Liver (tissue), 9 donors: Measurements from ENCODE around the gene TMSB4X. TPM values are rescaled to one million over a fixed set of nuclear protein-coding genes. Genes with fewer than 3 reads are reported as not detected.

Experiments
- DNase-seq: peaks from one replicate; pipeline ENCODE4 v3.0.0-alpha.2; 2017; ENCODE audit warnings: low spot score
- H3K27ac ChIP-seq, 2 donors: one replicate each; pipeline ENCODE4 v1.7.0; 2013; ENCODE audit warnings: inconsistent platforms in 2 of 2, low read length in 2 of 2, control low read depth in 1 of 2, low read depth in 1 of 2, mild to moderate bottlenecking in 1 of 2
- H3K27me3 ChIP-seq, 4 donors: one replicate each; pipeline versions ENCODE4 v1.6.1 to v1.7.0; 2013; ENCODE audit warnings: low read length in 3 of 4, inconsistent platforms in 1 of 4, mild to moderate bottlenecking in 1 of 4, moderate library complexity in 1 of 4; ENCODE audit not compliant: control insufficient read depth in 4 of 4, insufficient read depth in 4 of 4
- H3K36me3 ChIP-seq, 4 donors: one replicate each; pipeline versions ENCODE4 v1.6.1 to v1.7.0; 2013; ENCODE audit warnings: low read length in 3 of 4, mild to moderate bottlenecking in 3 of 4, low read depth in 1 of 4, moderate library complexity in 1 of 4; ENCODE audit not compliant: control insufficient read depth in 4 of 4, insufficient read depth in 3 of 4
- H3K4me1 ChIP-seq, 4 donors: one replicate each; pipeline versions ENCODE4 v1.6.1 to v1.7.0; 2013; ENCODE audit warnings: low read length in 3 of 4, mild to moderate bottlenecking in 3 of 4, moderate library complexity in 1 of 4; ENCODE audit not compliant: control insufficient read depth in 4 of 4, insufficient read depth in 4 of 4
- H3K4me3 ChIP-seq, 3 donors: one replicate each; pipeline versions ENCODE4 v1.6.1 to v1.7.0; 2013; ENCODE audit warnings: low read length in 3 of 3, control low read depth in 1 of 3, low read depth in 1 of 3, mild to moderate bottlenecking in 1 of 3
- H3K9ac ChIP-seq, 2 donors: one replicate each; pipeline ENCODE4 v1.7.0; 2013; ENCODE audit warnings: low read length in 2 of 2, mild to moderate bottlenecking in 2 of 2, moderate library complexity in 2 of 2, control low read depth in 1 of 2, low read depth in 1 of 2
- H3K9me3 ChIP-seq, 4 donors: one replicate each; pipeline versions ENCODE4 v1.6.1 to v1.7.0; 2013; ENCODE audit warnings: low read length in 3 of 4; ENCODE audit not compliant: control insufficient read depth in 4 of 4
- ATF3 ChIP-seq: IDR thresholded peaks from 2 replicates; pipeline ENCODE4 v1.6.1; 2016; ENCODE audit warnings: antibody characterized with exemption
- CTCF ChIP-seq: fragments of 150-350 bp; IDR thresholded peaks from 2 replicates; pipeline ENCODE4 v1.5.1; 2017; ENCODE audit warnings: improper control_type of control experiment, low read depth, low read length; ENCODE audit not compliant: missing input control
- EGR1 ChIP-seq, 2 donors: IDR thresholded peaks; 2 replicates each; pipeline ENCODE4 v1.6.1; 2016 to 2018; ENCODE audit warnings: antibody characterized with exemption in 2 of 2, low read depth in 2 of 2
- FOXA1 ChIP-seq: IDR thresholded peaks from 2 replicates; pipeline ENCODE4 v1.6.1; 2016; ENCODE audit warnings: antibody characterized with exemption
- FOXA2 ChIP-seq: IDR thresholded peaks from 2 replicates; pipeline ENCODE4 v1.6.1; 2016; ENCODE audit warnings: antibody characterized with exemption
- GABPA ChIP-seq, 2 donors: IDR thresholded peaks in 1 of 2; conservative IDR thresholded peaks in 1 of 2; 2 replicates each; pipeline ENCODE4 v1.6.1; 2016; ENCODE audit warnings: antibody characterized with exemption in 2 of 2, mild to moderate bottlenecking in 1 of 2, moderate library complexity in 1 of 2
- HNF4A ChIP-seq, 2 donors: conservative IDR thresholded peaks; 2 replicates each; pipeline ENCODE4 v1.6.1; 2016; ENCODE audit warnings: antibody characterized with exemption in 2 of 2, mild to moderate bottlenecking in 2 of 2
- HNF4G ChIP-seq: IDR thresholded peaks from 2 replicates; pipeline ENCODE4 v1.6.1; 2016; ENCODE audit warnings: antibody characterized with exemption
- JUND ChIP-seq, 2 donors: IDR thresholded peaks; 2 replicates each; pipeline ENCODE4 v1.6.1; 2016; ENCODE audit warnings: antibody characterized with exemption in 2 of 2
- MAX ChIP-seq: IDR thresholded peaks from 2 replicates; pipeline ENCODE4 v1.6.1; 2016; ENCODE audit warnings: antibody characterized with exemption
- NR2F2 ChIP-seq: IDR thresholded peaks from 2 replicates; pipeline ENCODE4 v1.6.1; 2016; ENCODE audit warnings: antibody characterized with exemption
- REST ChIP-seq: IDR thresholded peaks from 2 replicates; pipeline ENCODE4 v1.6.1; 2016; ENCODE audit warnings: antibody characterized with exemption, mild to moderate bottlenecking
- RXRA ChIP-seq, 2 donors: IDR thresholded peaks; 2 replicates each; pipeline ENCODE4 v1.6.1; 2017 to 2018; ENCODE audit warnings: antibody characterized with exemption in 2 of 2, mild to moderate bottlenecking in 1 of 2
- SP1 ChIP-seq: IDR thresholded peaks from 2 replicates; pipeline ENCODE4 v1.6.1; 2018; ENCODE audit warnings: antibody characterized with exemption, mild to moderate bottlenecking
- TAF1 ChIP-seq: conservative IDR thresholded peaks from 2 replicates; pipeline ENCODE4 v1.6.1; 2016; ENCODE audit warnings: antibody characterized with exemption, mild to moderate bottlenecking
- ZBTB33 ChIP-seq: IDR thresholded peaks from 2 replicates; pipeline ENCODE4 v1.6.1; 2016; ENCODE audit warnings: antibody characterized with exemption
- WGBS: extraction: QIAGEN DNeasy Blood & Tissue Kit; methylation state at CpG from one replicate; pipeline ENCODE4 v1.1.7; 2013; 5-methylcytosine and 5-hydroxymethylcytosine counted together
- polyA plus RNA-seq, 2 donors: library from polyadenylated mRNA; stranded (reverse) in 1 of 2; unstranded in 1 of 2; fragments of 200-250 nt in 1 of 2; fragments of >200 nt in 1 of 2; fragmentation: Nextera tagmentation in 1 of 2; extraction: Ambion mirVana in 1 of 2; gene quantifications; one replicate each; pipeline versions ENCODE4 v1.2.1 to v1.2.3, GENCODE V29; 2013 to 2015
- total RNA-seq, 2 donors: library from RNA; depleted of rRNA; stranded (reverse); fragments of >200 nt; gene quantifications; one replicate each; pipeline ENCODE4 v1.2.3, GENCODE V29; 2014
- donor health status: healthy.
- donor health status: healthy.
- donor health status: healthy.
- donor health status: healthy.
- donor health status: healthy.

TMSB4X gene
- total and polyA plus RNA-seq, 4 donors: 658 to 1,704 (median 816) TPM

- Histone ChIP-seq H3K9ac (no peak overlapping the region), H3K27me3 (no peaks in the 10 kb centered on the region), H3K36me3 (no peaks in the 10 kb centered on the region), H3K9me3 (no peaks in the 10 kb centered on the region), H3K4me3 (no peak overlapping the region), H3K4me1 (peaks cover 4 to 20% (median 9%) of the 10 kb centered on the region in 4 donors), H3K27ac (no peak overlapping the region)
- DNase-seq: no peak
- no peak for TF ChIP-seq REST
- TF ChIP-seq RXRA (IDR thresholded peaks at IDR 0.05): no peak
- no peak for TF ChIP-seq JUND (IDR thresholded peaks at IDR 0.05)
- WGBS: 82% methylated on average over 3 of the region's 3 CpGs
Observed at GRCh38 chrX:12989461-12989860, 14.6 kb downstream of the TMSB4X start.

GRCh38 chrX:12991575-12991974 is 16.7 kb downstream of the TMSB4X start:
- Histone ChIP-seq H3K36me3 (no peaks in the 10 kb centered on the region), H3K4me1 (peaks cover 4 to 13% (median 9%) of the 10 kb centered on the region in 4 donors), H3K4me3 (no peak overlapping the region), H3K27me3 (no peaks in the 10 kb centered on the region), H3K9ac (no peak overlapping the region), H3K9me3 (no peaks in the 10 kb centered on the region), H3K27ac (no peak overlapping the region)
- 90% methylated on average over 3 of the region's 3 CpGs for WGBS
- no peak for DNase-seq
- TF ChIP-seq FOXA2: no peak
- no peak for TF ChIP-seq CTCF
- no peak for TF ChIP-seq GABPA (IDR thresholded peaks at IDR 0.05 in 1 of 2, conservative IDR thresholded peaks at IDR 0.05 in 1 of 2)
- no peak for TF ChIP-seq NR2F2
- TF ChIP-seq EGR1 (IDR thresholded peaks at IDR 0.05; ENCODE audit: low read depth in 2 of 2): no peak
- TF ChIP-seq REST: no peak
- no peak for TF ChIP-seq TAF1
- TF ChIP-seq RXRA (IDR thresholded peaks at IDR 0.05): no peak
- no peak for TF ChIP-seq ZBTB33
- TF ChIP-seq JUND (IDR thresholded peaks at IDR 0.05): no peak
- no peak for TF ChIP-seq MAX
- TF ChIP-seq HNF4G: no peak
- no peak for TF ChIP-seq HNF4A (conservative IDR thresholded peaks at IDR 0.05)
- no peak for TF ChIP-seq ATF3
- no peak for TF ChIP-seq FOXA1
- TF ChIP-seq SP1: no peak
